GM19240 (cell line): ENCODE data around the gene KCTD17.

Experiments used
- DNase-seq: peaks from one replicate; pipeline ENCODE4 v3.0.0; 2011; ENCODE audit warnings: low spot score; ENCODE audit not compliant: insufficient read length

Gene KCTD17

DNA sequence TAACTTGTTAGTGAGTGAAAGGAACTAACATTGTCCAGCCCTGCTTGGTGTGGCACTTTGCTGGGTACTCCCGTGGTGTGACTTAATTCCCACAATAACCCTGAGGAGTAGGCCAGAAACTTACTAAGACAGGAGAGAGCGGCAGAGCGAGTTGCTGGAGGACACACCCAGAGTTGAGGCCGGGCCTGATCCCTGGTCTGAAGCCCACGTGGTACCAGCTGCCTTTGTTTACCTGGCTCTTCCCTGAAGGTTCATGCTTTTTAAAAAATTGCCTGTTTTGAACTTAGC, 31.4 kb upstream of the KCTD17 start:
- no peak for DNase-seq

DNA sequence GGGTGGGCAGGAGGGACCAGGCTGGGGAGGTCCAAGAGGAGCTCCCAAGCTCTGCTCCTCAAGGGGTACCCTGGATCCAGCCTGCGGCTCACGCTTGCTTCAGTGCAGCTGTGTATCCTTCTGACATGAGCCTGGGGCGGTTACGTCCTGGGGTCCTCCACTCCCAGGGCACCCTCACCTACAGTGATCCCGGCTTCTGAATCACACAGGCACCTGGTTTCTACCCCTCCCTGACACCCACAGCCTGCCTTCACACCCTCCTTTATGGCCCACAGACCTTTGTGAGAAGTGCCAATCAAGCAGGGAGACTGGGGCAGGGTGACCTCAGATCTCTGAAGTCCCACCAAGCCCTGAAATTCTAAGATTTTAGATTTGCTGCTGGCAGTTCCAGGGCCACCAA, 30.5 kb upstream of the KCTD17 start:
- no peak for DNase-seq

DNA sequence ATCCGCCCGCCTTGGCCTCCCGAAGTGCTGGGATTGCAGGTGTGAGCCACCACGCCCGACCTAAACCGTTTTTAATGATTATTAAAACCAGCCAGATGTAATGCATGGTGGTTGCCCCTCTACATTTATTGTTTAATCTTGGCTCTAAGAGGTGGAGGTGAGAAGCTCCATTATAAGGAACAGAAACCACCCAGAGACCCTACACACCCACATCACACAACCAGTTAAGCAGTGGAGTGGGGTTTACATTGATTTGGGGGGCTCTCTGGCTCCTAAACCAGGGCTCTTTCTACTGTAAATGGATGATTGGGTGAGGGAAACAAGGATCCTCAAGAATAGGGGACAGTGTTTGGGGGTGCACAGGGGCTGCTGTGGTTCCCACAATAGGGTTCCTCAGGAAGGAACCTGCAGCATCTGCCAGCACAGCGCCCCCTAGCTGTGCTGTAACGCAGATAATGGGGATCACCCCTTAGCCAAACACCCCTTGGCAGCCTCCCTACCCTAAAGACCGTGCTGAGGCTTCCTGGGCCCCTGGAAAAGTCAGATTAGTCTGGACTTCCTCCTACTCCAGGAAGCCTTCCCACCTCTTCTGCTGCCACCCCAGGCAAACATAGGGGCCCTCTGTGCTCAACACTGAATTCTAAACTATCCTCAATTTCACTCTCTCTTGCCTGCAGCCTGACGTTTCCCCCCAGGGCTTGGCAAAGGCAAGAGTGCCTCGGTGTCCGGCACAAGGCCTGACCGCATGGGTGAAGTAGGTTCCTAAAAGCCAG, 29.6 kb upstream of the KCTD17 start:
- DNase-seq = peak; percentile 81

DNA sequence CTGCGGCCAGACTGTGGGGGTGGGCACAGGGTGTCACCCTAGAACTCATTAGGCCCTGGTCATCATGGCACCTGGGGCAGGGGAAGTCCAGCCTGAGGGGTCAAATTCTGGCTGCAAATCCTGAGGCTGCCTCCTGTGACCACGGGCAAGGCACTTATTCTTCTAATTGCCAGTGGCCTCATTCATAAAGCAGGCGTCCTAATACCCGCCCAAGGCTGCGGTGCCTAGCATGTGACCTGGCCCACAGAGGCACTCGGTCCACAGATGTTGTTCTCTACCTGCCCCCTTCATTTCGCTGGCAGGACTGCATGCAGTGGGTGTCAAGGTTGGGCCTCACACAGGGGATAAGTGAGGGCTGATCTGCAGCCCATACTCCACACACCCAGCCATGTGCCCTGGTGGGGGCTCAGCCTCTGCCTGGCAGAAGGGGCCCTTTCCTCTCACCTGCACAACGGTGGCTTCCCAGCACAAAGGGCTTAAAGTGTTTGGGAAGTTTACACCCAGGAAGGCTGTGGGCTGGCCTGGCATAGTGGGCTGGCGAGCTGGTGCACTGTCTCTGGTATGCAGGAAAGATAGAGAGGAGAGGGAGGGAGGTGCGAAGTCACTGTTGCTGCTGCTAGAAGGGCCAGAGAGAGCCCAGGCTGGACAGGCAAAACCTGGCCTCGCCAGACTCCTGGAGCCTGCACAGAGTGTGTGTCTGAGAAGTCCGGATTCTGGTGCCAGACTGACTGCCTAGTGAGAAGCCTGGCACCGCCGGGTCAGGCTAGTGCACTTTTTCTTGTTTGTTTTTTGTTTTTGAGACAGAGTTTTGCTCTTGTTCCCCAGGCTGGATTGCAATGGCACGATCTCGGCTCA, 28.8 kb upstream of the KCTD17 start:
- no peak for DNase-seq

DNA sequence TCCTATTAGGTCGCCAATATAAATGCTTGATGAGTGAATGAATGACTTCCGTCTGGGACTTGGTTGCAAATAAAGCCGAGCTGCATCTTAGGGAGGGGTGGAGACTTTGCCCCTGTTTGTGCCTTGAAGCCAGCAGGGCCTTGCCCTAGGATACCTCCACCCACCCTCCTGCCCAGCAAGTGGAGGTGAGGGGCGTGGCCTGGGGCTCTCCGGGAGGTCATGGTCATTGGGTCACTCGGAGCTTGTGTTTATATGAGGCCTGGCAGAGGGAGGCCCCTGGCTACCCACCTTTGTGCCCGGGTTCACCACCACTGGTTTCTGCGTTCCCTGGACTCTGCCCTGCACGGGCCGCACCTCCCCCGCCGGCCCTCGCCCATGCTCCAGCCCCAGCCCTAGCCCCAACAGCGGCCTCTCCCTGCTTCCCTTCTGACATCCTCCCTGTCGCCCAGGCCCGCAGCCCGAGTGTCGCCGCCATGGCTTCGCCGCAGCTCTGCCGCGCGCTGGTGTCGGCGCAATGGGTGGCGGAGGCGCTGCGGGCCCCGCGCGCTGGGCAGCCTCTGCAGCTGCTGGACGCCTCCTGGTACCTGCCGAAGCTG, 27.7 kb upstream of the KCTD17 start:
- no peak for DNase-seq

DNA sequence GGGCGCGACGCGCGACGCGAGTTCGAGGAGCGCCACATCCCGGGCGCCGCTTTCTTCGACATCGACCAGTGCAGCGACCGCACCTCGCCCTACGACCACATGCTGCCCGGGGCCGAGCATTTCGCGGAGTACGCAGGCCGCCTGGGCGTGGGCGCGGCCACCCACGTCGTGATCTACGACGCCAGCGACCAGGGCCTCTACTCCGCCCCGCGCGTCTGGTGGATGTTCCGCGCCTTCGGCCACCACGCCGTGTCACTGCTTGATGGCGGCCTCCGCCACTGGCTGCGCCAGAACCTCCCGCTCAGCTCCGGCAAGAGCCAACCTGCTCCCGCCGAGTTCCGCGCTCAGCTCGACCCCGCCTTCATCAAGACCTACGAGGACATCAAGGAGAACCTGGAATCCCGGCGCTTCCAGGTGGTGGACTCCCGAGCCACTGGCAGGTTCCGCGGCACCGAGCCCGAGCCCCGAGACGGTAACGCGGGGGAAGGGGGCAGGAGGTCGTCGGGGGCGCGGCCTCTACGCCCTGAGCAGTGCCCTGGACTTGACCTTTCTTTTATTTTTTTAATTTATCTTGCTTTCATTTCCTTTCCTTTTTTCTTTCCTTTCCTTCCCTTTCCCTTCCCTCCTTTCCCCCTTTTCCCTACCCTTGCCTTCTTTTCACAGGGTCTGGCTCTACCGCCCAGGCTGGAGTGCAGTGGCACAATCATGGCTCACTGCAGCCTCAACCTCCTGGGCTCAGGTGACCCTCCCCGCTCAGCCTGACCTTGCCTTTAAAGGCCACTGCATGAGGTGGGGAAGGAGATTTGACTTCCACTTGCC, 27.0 kb upstream of the KCTD17 start:
- DNase-seq = no peak

DNA sequence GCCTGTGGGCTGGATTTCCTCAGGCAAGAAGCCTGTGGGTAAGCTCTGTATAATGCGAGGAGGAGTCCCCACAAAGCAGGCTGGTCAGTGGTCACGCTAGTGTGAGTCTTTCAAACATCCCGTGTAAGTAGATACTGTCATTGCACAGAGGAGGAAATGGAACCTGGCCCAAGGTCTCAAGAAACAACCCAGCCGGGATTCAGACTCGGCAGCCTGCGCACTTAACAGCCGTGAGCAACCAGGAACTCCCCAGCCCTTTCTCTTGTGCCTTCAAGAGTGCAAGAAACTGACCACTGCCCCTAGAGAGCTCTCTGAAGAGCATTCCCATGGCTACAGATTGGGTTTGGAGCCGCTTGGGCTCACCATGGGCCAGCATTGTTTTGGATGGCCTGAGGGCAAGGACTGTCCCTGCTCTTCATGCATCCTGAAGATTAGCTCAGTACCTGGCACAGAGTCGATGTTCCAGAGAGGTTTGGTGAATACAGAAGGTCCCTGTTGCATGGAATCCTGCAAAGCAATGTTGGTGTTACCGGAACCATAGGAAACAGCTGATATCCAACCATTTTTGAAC, 26.0 kb upstream of the KCTD17 start:
- no peak for DNase-seq

DNA sequence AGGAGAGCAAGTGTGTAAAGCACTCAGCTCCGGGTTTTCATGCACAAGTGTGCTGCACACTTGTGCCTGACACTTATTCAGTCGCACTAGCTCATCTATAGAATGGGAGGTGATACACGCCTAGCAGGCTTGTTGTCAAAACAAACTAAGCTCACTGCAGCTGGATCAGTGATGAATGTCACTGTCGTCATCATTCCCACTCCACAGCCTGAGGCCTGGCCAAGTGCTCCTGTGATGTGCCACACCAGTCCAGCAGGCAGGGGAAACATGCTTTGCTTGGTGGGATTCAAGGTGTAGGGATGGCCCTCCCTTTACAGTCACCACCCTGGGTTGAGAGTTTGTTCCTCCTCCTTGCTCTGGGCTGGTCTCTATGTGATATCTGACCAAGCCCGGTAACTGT, 25.2 kb upstream of the KCTD17 start:
- DNase-seq = no peak

DNA sequence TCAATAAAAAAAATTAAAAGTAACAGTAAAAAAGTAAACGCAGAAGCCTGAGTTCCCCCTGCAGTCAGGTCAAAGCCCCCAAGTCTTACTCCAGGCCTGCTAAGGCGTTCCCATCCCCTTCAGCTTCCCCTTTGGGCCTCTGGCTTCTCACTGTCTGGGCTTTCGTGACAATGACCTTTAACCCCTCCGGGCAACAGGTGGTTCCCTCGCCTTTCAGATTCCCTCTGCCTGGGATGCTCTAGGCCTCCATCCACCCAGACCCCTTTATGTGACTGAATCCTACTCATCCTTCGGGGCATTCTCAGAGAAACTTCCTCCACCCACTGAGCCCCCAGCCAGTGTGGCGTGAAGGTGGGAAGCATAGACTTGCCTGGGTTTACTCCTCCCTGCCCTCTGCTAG, 24.0 kb upstream of the KCTD17 start:
- DNase-seq = no peak

DNA sequence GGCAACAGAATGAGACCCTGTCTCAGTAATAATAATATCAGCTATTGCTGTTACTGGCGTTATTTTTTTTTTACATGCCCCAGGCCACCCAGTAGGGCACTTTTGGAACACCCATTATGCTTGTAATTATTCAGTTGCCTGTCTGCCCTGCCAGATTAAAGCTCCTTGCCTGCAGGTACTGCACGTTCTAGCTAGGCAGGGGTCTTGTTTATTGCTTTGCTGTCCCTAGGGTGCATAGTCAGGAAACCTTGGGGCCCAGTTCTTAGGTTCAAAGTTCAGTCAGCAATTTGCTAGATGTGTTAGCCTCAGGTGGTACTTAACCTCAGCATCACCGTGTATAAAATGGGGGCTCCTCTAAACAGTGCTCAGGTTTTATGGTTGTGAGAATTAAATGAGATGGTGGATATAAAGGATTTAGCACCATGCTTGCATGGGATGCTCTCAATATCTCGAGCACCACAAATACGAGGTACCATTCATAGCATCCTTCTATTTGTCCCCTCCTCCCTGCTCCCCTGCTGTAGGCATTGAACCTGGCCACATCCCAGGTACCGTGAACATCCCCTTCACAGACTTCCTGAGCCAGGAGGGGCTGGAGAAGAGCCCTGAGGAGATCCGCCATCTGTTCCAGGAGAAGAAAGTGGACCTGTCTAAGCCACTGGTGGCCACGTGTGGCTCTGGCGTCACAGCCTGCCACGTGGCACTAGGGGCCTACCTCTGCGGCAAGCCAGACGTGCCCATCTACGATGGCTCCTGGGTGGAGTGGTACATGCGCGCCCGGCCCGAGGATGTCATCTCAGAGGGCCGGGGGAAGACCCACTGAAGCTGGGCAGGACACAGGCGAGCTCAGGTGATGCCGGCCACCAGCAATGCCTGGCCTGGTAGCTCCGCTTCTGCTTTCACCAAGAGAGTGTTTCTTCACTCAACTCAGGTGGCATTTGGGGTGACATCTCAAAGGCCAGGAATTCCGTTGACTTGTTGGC, 22.6 kb upstream of the KCTD17 start:
- no peak for DNase-seq

DNA sequence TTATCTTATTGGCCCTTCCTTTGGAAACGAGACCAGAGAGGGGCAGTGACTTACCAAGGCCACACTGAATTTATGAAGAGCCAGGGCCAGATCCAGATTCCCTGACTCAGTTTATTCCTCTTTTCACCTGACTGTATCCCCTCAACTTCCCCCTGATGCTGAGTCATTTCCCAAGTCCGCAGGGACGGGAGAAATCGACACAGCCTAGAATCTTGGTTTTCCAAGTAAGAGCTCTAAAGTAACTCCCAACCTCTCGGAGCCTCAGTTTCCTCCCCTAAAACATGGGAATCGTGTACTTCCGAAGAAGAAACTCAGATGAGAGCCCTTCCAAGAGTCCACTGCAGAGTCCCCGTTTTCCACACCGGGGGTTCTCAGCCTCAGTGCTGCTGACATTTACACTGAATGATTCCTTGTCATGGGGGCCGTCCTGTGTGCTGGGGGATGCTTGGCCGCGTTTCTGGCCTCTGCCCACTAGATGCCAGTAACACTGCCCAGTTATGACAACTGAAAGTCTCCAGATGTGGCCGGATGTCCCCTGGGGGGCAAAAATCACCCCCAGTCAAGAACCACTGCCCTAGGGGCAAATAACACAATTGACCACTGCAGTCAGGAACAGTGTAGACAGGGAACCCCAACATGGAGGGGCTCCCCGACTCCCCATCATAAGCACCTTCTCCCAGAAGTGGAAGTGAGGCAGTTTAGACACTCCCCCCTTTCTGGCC, 20.8 kb upstream of the KCTD17 start:
- DNase-seq = no peak

DNA sequence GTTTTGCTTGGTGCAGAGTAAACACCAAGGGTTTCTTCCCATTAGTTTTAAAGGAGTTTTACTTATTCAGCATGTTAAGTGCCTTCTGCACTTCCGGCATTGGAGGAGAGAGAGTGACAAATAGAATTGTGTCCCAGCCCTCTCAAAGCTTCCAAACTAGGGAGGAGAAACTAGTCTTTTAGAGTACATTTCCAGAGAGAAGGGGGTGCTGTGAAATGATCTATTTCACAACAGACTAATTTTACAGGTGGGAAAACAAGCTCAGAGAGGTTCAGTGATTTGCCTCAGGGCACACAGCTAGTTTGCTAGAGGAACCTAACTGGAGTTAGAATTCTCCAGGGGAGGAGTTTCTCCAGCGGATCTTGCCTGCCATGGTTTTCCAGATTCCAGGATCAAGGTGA, 19.4 kb upstream of the KCTD17 start:
- no peak for DNase-seq

DNA sequence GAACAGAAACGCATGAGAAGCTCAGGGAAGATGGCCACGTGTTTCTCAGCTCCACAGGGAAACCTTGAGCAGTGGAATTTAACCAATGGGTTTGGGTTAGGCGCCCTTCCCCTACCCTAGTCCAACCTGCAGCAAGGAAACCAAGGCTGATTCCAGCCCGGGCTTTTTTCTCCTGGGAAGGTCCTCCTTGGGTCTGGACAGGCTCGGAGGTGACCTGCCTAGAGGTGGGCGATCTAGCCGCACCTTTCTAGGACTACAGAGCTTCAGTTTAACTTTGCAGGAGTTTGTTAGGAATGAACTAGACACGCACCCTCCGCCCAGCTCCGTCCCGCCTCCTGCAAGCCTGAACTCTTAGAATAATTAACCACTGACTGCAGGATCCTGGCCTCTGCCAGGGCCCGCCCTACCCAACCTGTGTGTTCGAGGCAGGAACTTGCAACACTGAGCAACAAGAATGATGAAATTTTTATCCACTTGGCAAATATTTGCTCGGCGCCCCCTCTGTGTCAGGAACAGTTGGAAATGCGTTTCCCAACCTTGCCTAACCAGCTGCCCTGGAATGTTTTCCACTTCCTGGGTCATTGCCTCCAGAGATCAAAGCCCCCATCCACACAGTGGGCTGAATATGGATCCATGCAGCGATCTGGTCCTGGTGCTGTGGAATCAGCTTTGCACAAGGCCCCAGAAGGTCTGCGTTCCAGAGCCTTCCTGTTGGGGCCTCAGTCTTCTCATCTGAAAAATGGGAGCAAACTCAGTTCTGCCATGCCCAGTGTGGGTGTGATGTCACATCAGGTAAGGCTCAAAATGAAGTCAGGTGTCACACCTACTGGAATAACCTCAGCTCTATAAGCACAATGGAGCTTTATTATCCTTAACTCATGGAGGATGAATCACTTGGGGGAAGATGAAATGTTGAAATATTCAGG, 18.7 kb upstream of the KCTD17 start:
- DNase-seq = no peak

DNA sequence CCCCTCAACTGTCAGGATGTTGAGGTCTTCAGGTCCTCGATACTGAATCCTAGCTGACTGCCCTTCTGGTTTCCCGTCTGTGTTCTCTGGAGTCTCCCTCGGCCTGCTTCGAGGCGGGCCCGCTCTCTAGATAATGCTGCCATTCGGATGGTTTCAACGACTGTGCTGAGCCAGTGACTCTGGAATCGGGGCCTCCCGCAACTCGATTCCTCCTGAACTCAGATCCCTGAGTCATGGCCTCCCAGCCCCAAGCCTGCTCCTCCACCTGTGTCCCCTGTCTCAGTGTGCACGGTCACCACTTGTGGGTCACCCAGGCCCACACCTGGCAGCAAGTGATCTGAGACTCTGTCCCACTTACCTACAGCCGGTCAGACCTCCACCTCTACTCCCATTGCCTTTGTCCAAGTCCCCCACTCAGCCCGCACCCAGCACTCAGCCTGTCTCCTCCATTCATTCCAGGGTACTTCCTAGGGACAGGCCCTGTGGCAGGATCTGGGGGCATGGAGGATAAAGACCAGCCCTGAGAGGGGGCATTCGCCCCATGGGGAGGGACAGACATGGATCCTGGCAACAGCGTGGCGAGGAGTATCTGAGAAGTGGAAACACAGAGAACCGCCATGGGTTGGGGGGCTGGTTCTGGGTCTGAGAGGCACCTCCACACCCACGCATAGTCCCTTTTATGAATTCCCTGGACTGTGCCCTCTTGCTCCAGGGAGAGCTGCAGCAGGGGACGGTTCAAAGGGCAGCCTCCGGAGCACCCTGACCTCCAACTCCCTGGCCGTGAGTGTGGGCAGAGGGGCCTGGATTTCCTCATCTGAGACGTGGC, 17.7 kb upstream of the KCTD17 start:
- DNase-seq = no peak

DNA sequence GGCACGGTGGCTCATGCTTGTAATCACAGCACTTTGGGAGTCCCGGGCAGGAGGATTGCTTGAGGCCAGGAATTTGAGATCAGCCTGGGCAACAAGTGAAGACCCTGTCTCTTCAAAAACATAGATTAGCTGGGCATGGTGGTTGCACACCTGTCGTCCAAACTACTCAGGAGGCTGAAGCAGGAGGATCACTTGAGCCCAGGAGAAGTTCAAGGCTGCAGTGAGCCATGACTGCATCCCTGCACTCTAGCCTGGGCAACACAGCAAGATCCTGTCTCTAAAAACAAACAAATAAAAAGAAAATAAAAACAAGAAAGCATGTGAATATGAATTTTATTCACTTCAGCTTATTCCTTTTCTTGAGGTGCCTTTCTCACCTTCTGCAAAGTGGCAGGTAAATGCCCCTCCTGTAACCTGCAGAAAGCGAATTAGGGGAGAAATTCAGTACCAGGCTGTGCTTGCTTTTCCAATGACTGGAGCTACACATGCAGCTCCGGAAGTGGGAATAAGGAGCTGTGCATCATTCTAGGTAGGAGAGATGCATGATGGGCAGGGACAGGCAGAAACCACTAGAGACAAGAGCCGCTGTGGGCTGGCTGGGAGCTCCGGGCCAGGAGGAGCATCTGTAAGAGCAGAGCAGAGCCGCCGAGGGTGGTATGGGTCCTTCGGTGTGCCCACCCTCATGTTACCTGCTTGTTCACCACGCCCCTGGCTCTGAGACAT, 14.7 kb upstream of the KCTD17 start:
- DNase-seq = no peak

DNA sequence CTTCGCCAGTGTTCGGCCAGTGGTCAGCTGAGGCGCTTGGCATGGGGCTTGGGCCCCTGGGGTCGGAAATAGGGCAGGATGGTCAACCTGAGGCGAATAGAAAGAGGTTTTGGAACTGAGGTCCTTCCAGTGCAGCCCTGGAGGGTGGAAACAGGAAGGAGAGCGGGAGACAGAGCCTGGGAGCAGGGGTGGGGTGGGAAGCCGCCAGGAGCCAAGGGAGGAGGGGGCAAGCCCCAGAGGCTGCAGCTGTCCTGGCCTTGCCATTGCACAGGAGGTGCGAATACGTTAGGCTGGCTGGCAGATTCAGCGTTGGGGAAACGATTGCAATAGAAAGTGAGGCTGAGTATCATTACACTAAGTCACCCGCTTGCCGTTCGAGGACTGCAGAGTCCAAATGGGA, 13.9 kb upstream of the KCTD17 start:
- DNase-seq = no peak

DNA sequence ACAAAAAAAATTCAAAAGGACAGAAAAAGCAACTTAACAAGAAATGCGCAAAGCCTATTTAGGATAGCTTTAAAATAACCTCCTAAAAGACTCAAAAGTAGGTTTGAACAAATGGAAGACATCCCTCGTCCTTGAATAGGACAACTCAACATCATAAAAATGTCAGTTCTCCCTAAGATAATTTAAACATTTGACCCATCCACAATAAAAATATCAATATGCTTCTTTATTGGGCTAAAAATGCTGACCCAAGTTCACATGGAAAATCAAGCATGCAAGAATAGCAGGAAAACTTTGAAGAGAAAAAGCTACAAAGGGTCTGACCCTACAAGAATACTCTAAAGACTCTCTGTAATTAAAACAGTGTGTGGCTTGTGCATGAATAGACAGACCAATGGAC, 12.1 kb upstream of the KCTD17 start:
- no peak for DNase-seq
